ENCODE measurements around the gene BOLA1.

DNA sequence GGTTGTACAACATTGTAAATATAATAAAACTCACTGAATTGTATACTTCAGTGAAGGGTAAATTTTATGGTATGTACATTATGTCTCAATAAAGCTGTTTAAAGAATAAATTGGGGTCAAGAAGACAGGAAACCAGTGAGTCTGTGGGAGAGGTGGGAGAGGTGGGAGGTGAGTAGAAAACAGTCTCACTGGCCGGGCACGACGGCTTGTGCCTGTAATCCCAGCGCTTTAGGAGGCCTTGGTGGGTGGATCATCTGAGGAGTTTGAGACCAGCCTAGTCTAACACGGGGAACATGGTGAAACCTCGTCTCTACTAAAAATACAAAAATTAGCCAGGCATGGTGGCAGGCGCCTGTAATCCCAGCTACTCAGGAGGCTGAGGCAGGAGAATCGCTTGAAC lies 33.1 kb downstream of the BOLA1 start:
- TF ChIP-seq CTCF (IDR thresholded peaks at IDR 0.05; ENCODE audit: extremely low read depth in 1 of 2, insufficient read depth in 1 of 2, low read depth in 1 of 2, low read length in 2 of 2) (no peak), EZH2 (IDR thresholded peaks at IDR 0.05; ENCODE audit: borderline replicate concordance, low read depth, low read length, severe bottlenecking) (no peak), JUN (IDR thresholded peaks at IDR 0.05; ENCODE audit: borderline replicate concordance, insufficient read depth, insufficient read length, low read depth) (no peak)
- TF ChIP-seq, protein P1, sequence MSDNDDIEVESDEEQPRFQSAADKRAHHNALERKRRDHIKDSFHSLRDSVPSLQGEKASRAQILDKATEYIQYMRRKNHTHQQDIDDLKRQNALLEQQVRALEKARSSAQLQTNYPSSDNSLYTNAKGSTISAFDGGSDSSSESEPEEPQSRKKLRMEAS (IDR thresholded peaks at IDR 0.05; ENCODE audit: insufficient read depth, insufficient read length), result no peak

All from endothelial cell of umbilical vein (primary cell).